H54 (cell line): ENCODE measurements around the gene M6PR.
A peak's percentile ranks its signal among the peaks of the same experiment; 100 is the strongest.

Experiments
- DNase-seq: peaks from one replicate; pipeline ENCODE4 v3.0.0; 2011; ENCODE audit warnings: low spot score, mixed read lengths; ENCODE audit not compliant: insufficient read length
- FAIRE-seq: peaks from 3 replicates; lab custom pipeline; 2011; peaks lifted over from hg19 to GRCh38; lab: Jason Lieb, UNC
- POLR2A ChIP-seq: IDR thresholded peaks from 2 replicates; pipeline ENCODE4 v1.6.1; 2011; ENCODE audit warnings: low read depth, mild to moderate bottlenecking, low read length

Gene M6PR

GRCh38 chr12:8968761-8969160 lies 19.3 kb upstream of the M6PR start:
- DNase-seq (no peak), FAIRE-seq (no peak)
- no peak for TF ChIP-seq POLR2A

DNA sequence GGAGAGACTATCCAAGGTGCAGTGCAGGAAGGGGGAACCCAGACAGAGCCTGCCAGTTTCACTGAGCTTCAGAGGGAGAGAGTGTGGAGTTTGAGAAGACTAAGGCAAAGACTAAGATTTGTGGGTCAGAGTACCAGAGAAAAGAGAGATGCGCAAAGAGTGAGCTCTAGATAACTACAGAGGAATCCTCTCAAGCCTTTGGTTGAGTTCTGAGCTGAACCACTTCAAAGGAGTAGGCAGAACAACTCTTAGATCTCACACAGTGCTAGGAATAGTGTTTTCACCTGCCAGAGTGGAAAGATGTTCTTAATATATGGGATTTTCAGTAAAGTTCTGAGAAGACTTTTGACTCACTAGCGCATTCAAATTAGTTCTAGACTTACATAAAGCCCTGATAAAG lies 10.7 kb upstream of the M6PR start:
- FAIRE-seq (no peak), DNase-seq (no peak)
- no peak for TF ChIP-seq POLR2A

- no peak for TF ChIP-seq POLR2A
- no peak for DNase-seq
- FAIRE-seq, result no peak
Measured at GRCh38 chr12:8958066-8958465, 8.6 kb upstream of the M6PR start.

- no peak for TF ChIP-seq POLR2A
- no peak for DNase-seq
- no peak for FAIRE-seq
Measured at GRCh38 chr12:8957561-8957960, 8.1 kb upstream of the M6PR start.

GRCh38 chr12:8956772-8957171 lies 7.3 kb upstream of the M6PR start:
- FAIRE-seq, result no peak
- DNase-seq, result no peak
- TF ChIP-seq POLR2A, result no peak

DNA sequence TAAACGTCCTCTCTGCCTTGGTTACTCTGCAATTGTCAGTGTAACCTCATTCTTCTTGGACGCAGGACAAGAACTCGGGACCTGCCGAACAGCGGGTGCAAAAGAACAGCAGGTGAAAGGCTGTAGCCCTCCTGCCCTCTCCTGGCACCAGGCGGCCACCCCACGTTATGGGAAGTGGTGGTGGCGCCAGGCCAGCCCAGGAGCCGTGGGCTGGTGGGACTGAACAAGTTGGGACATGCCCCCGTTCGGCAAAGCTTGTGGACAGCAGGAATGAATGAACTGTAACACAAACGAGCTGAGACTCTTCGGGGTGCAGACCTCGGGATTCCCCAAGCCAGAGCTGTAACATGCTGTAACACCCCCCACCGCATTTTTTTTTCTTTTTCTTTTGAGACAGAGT lies 6.6 kb upstream of the M6PR start:
- FAIRE-seq (no peak), DNase-seq (no peak)

DNA sequence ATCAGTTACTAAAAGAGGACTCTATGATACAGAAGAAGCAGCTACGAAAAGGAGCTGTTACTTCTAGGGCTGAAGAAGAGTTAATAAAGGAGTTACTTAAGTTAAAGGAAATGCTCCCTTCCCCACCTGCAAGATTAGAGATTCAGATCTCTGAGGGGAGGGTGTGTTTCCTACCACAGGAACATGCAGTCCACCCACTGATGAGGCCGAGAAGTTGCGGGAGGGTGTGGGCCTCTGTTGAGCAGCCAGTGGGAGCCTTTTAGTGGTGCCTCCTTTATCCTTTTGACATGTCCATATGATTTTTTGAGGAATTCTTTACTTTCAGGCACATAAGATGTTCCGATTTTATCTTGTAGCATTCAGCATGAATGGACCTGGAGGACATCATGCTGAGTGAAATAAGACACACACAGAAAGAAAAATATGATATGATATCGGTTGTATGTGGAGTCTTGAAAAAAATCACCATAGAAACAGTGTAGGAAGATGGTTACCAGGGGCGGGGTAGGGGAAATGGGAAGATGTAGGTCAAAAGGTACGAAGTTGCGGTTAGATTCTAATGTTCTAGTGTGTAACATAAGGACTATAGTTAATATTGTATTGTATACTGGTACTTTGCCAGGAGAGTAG lies 4.4 kb upstream of the M6PR start:
- DNase-seq, result no peak
- FAIRE-seq, result no peak
- no peak for TF ChIP-seq POLR2A

More for the DNA sequence above, 6.6 kb upstream of the M6PR start:
- no peak for TF ChIP-seq POLR2A

GRCh38 chr12:8951744-8952143 lies 2.3 kb upstream of the M6PR start:
- no peak for DNase-seq
- no peak for TF ChIP-seq POLR2A
- no peak for FAIRE-seq

GRCh38 chr12:8950702-8951478 lies 1.4 kb upstream of the M6PR start:
- TF ChIP-seq POLR2A, result no peak
- FAIRE-seq (no peak), DNase-seq (no peak)

GRCh38 chr12:8950221-8950527 lies 729 bp upstream of the M6PR start:
- no peak for FAIRE-seq
- TF ChIP-seq POLR2A, result no peak
- DNase-seq, result peak; percentile 5

GRCh38 chr12:8948701-8949341 lies 624 bp downstream of the M6PR start:
- no peak for FAIRE-seq
- peak; percentile 12 for DNase-seq
- TF ChIP-seq POLR2A, result no peak

DNA sequence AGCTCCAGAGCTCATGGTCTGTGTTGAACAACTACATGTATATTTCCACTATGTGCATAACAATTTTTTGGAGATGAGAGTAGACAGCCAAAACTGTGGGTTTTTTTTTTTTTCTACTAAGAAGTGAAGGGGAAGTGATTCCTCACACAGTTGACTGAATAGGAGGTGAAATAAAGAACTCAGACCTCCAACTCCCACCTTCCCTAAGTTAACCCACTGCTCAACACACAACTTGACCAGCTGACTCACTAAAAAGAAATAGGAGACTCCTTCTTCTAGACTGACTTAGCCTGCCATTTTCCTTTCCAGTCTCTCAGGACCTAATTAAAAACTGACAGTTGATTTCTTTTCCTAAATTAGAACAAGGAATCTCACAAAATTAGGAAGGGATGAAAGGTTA lies 1.7 kb downstream of the M6PR start:
- DNase-seq (no peak), FAIRE-seq (no peak)
- TF ChIP-seq POLR2A, result no peak

DNA sequence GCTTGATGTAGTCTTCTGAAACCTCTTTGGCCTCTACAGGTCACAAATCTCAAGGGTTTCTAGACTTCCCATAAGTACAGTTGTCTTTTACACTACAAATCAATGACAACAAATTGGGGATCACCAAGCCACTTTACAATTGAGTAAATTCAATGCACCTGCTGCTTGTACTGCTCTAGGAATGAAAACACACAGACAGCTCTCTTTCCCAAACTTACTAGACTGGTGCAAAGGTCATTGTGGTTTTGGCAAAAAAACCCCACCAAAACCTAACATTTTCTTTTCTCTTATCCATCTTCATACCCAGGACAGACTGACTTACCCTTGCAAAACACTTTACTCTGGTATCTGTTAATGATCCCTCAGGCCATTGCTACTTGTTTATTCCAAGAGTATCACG lies 2.7 kb downstream of the M6PR start:
- no peak for DNase-seq
- FAIRE-seq, result no peak
- no peak for TF ChIP-seq POLR2A

GRCh38 chr12:8943565-8944186 lies 5.8 kb downstream of the M6PR start:
- no peak for TF ChIP-seq POLR2A
- no peak for FAIRE-seq

More at GRCh38 chr12:8943565-8944186, 5.8 kb downstream of the M6PR start:
- DNase-seq, result no peak
